Muscle of arm (tissue), 12 donors: ENCODE results near the gene ZFYVE28. TPM values are rescaled to one million over a fixed set of nuclear protein-coding genes. Genes with fewer than 3 reads are reported as not detected.
"Not testable (repeated sequence)": the region's sequence is repeated elsewhere in the genome, so short reads cannot be mapped to it uniquely, and the experiment has no call there.

ENCODE experiments used
- DNase-seq: peaks from one replicate; pipeline ENCODE4 v3.0.0-alpha.2; 2013
- polyA plus RNA-seq, 12 donors: library from polyadenylated mRNA; unstranded; fragments of 120-200 nt; gene quantifications; one replicate each; pipeline ENCODE4 v1.2.1, GENCODE V29; 2013; ENCODE audit not compliant: insufficient read length in 12 of 12

Gene ZFYVE28
- polyA plus RNA-seq, 12 donors = 0.89 to 5.0 (median 2.1) TPM; not detected in 2

GRCh38 chr4:2289955-2290333 lies 128.5 kb downstream of the ZFYVE28 start:
- DNase-seq = no peak

GRCh38 chr4:2289311-2289954 lies 129.0 kb downstream of the ZFYVE28 start:
- DNase-seq = no peak

GRCh38 chr4:2288051-2288541 lies 130.3 kb downstream of the ZFYVE28 start:
- no peak for DNase-seq

- no peak for DNase-seq
These were observed 130.9 kb downstream of the ZFYVE28 start for GRCh38 chr4:2287594-2287915.

GRCh38 chr4:2286904-2287593 lies 131.4 kb downstream of the ZFYVE28 start:
- DNase-seq = no peak

- no peak for DNase-seq
These were observed 132.6 kb downstream of the ZFYVE28 start for GRCh38 chr4:2285613-2286381.

- DNase-seq = no peak
These were observed 133.4 kb downstream of the ZFYVE28 start for GRCh38 chr4:2284934-2285612.

- no peak for DNase-seq
These were observed 134.1 kb downstream of the ZFYVE28 start for GRCh38 chr4:2284161-2284933.

- no peak for DNase-seq
These were observed 135.2 kb downstream of the ZFYVE28 start for GRCh38 chr4:2283199-2283711.

GRCh38 chr4:2281575-2282343 lies 136.7 kb downstream of the ZFYVE28 start:
- no peak for DNase-seq

- DNase-seq = no peak
These were observed 137.7 kb downstream of the ZFYVE28 start for GRCh38 chr4:2280531-2281300.

- no peak for DNase-seq
These were observed 140.5 kb downstream of the ZFYVE28 start for GRCh38 chr4:2277956-2278355.

- no peak for DNase-seq
These were observed 141.7 kb downstream of the ZFYVE28 start for GRCh38 chr4:2276581-2277325.

- no peak for DNase-seq
These were observed 142.7 kb downstream of the ZFYVE28 start for GRCh38 chr4:2275546-2276251.

GRCh38 chr4:2275044-2275397 lies 143.4 kb downstream of the ZFYVE28 start:
- not testable (repeated sequence) for DNase-seq

GRCh38 chr4:2274320-2275043 lies 144.0 kb downstream of the ZFYVE28 start:
- DNase-seq = no peak

- no peak for DNase-seq
These were observed 144.7 kb downstream of the ZFYVE28 start for GRCh38 chr4:2273657-2274319.
